Fibroblast of the aortic adventitia (primary cell): ENCODE measurements around the gene SELENOS. TPM values are rescaled to one million over a fixed set of nuclear protein-coding genes. Genes with fewer than 3 reads are reported as not detected.
"Not testable (repeated sequence)": the region's sequence is repeated elsewhere in the genome, so short reads cannot be mapped to it uniquely, and the experiment has no call there.

Source experiments
- DNase-seq: peaks from one replicate; pipeline ENCODE4 v3.0.0-alpha.2; 2010; ENCODE audit warnings: low read depth
- H3K4me3 ChIP-seq: 2 replicates; pipeline ENCODE4 v1.5.1; 2011; ENCODE audit warnings: low read depth, mild to moderate bottlenecking, control low read depth, low read length, moderate library complexity
- CTCF ChIP-seq: IDR thresholded peaks from 2 replicates; pipeline ENCODE4 v1.5.1; 2011; ENCODE audit warnings: mild to moderate bottlenecking, low read length, control low read depth, inconsistent platforms; ENCODE audit not compliant: insufficient read depth
- total RNA-seq: library from RNA; depleted of rRNA; stranded (reverse); fragments of >200 nt; gene quantifications from 2 replicates; pipeline ENCODE4 v1.2.3, GENCODE V29; 2012; ENCODE audit warnings: low replicate concordance

The SELENOS gene
- total RNA-seq, 1 donor = 65.3 TPM

- peak; percentile 66 for DNase-seq
- peak; percentile 64 for TF ChIP-seq CTCF
- no peak overlapping the region for H3K4me3 ChIP-seq
Measured at GRCh38 chr15:101288905-101289513, 11.7 kb upstream of the SELENOS start.

- DNase-seq = not testable (repeated sequence)
Measured at GRCh38 chr15:101287342-101287741, 10.1 kb upstream of the SELENOS start.

GRCh38 chr15:101286471-101287114 lies 9.3 kb upstream of the SELENOS start:
- no peak overlapping the region for H3K4me3 ChIP-seq
- TF ChIP-seq CTCF = no peak
- DNase-seq = no peak

More at GRCh38 chr15:101287342-101287741, 10.1 kb upstream of the SELENOS start:
- not testable (repeated sequence) for H3K4me3 ChIP-seq

- TF ChIP-seq CTCF = no peak
- DNase-seq = no peak
- H3K4me3 ChIP-seq = no peak overlapping the region
Measured at GRCh38 chr15:101283931-101284330, 6.6 kb upstream of the SELENOS start.

GRCh38 chr15:101280007-101280406 lies 2.7 kb upstream of the SELENOS start:
- H3K4me3 ChIP-seq = no peak overlapping the region
- no peak for DNase-seq
- no peak for TF ChIP-seq CTCF

GRCh38 chr15:101277943-101278564 lies 769 bp upstream of the SELENOS start:
- H3K4me3 ChIP-seq = peak overlapping the region; percentile 66
- DNase-seq = no peak
- TF ChIP-seq CTCF = no peak

GRCh38 chr15:101276501-101277037 lies 716 bp downstream of the SELENOS start:
- H3K4me3 ChIP-seq = peak overlapping the region; percentile 91
- DNase-seq = peak; percentile 51
- TF ChIP-seq CTCF = peak; percentile 50
